Measurements from ENCODE around the gene RAPGEF2.

The RAPGEF2 gene

GRCh38 chr4:159283696-159284095 lies 180.8 kb downstream of the RAPGEF2 start:
- DNase-seq, result peak; percentile 7

GRCh38 chr4:159284113-159284512 lies 181.2 kb downstream of the RAPGEF2 start:
- no peak for DNase-seq

- peak; percentile 17 for DNase-seq
Measured at GRCh38 chr4:159284733-159285132, 181.9 kb downstream of the RAPGEF2 start.

GRCh38 chr4:159287767-159288166 lies 184.9 kb downstream of the RAPGEF2 start:
- no peak for DNase-seq

- DNase-seq, result no peak
Measured at GRCh38 chr4:159289682-159290081, 186.8 kb downstream of the RAPGEF2 start.

GRCh38 chr4:159290321-159291030 lies 187.6 kb downstream of the RAPGEF2 start:
- DNase-seq, result no peak

- no peak for DNase-seq
Measured at GRCh38 chr4:159291176-159291575, 188.3 kb downstream of the RAPGEF2 start.

GRCh38 chr4:159292137-159292896 lies 189.4 kb downstream of the RAPGEF2 start:
- peak; percentile 36 for DNase-seq

GRCh38 chr4:159293811-159294515 lies 191.1 kb downstream of the RAPGEF2 start:
- DNase-seq, result no peak

GRCh38 chr4:159296061-159296460 lies 193.2 kb downstream of the RAPGEF2 start:
- peak; percentile 66 for DNase-seq

GRCh38 chr4:159297091-159297490 lies 194.2 kb downstream of the RAPGEF2 start:
- peak; percentile 18 for DNase-seq

- peak; percentile 59 for DNase-seq
Measured at GRCh38 chr4:159298502-159298901, 195.6 kb downstream of the RAPGEF2 start.

- no peak for DNase-seq
Measured at GRCh38 chr4:159303435-159303834, 200.6 kb downstream of the RAPGEF2 start.

GRCh38 chr4:159305129-159305528 lies 202.2 kb downstream of the RAPGEF2 start:
- DNase-seq, result no peak

GRCh38 chr4:159307929-159308328 lies 205.1 kb downstream of the RAPGEF2 start:
- DNase-seq, result no peak

GRCh38 chr4:159308566-159309340 lies 205.9 kb downstream of the RAPGEF2 start:
- no peak for DNase-seq

- DNase-seq, result no peak
Measured at GRCh38 chr4:159312236-159312635, 209.4 kb downstream of the RAPGEF2 start.

GRCh38 chr4:159315879-159316278 lies 213.0 kb downstream of the RAPGEF2 start:
- peak; percentile 32 for DNase-seq

- no peak for DNase-seq
Measured at GRCh38 chr4:159317203-159317602, 214.3 kb downstream of the RAPGEF2 start.

GRCh38 chr4:159319027-159319426 lies 216.1 kb downstream of the RAPGEF2 start:
- no peak for DNase-seq

- DNase-seq, result no peak
Measured at GRCh38 chr4:159326480-159326879, 223.6 kb downstream of the RAPGEF2 start.

- no peak for DNase-seq
Measured at GRCh38 chr4:159328766-159329165, 225.9 kb downstream of the RAPGEF2 start.

GRCh38 chr4:159334461-159334860 lies 231.6 kb downstream of the RAPGEF2 start:
- no peak for DNase-seq
